ENCODE data around the gene CNOT3.

Gene CNOT3

DNA sequence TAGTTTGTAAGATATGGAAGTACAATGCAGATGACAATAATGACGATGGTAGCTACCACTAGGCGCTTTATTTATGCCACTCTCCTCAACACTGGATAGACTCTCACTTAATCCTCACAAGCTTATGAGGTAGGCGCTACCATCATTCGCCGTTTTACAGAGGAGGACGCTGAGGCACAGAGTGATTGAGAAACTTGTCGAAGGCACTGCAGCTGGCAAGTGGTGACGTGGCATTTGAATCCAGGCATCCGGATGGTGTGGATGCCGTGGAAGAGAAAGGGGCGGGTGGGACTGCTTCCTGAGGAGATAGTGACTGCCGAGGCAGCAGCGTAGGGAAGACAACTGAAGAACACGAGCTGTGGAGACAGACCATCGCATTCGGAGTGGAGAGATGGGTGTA is 61.8 kb downstream of the CNOT3 start:
- no peak for DNase-seq

GRCh38 chr19:54201172-54201701 is 63.7 kb downstream of the CNOT3 start:
- no peak for DNase-seq

- DNase-seq = no peak
Measured at GRCh38 chr19:54201980-54202379, 64.4 kb downstream of the CNOT3 start.

- DNase-seq = no peak
Measured at GRCh38 chr19:54203151-54203611, 65.6 kb downstream of the CNOT3 start.

GRCh38 chr19:54204767-54205468 is 67.4 kb downstream of the CNOT3 start:
- no peak for DNase-seq
